SIG-M5 treated with dmso at 0.1 percent for 504 hours (cell line): Measurements from ENCODE around the gene CDH23.

Experiments
- DNase-seq: peaks from one replicate; lab custom pipeline; 2025; ENCODE audit not compliant: unreplicated experiment; lab: John Stamatoyannopoulos, UW

Gene CDH23

GRCh38 chr10:71480662-71481061 is 83.9 kb downstream of the CDH23 start:
- DNase-seq: no peak

- DNase-seq: no peak
Measured at GRCh38 chr10:71481746-71482410, 85.2 kb downstream of the CDH23 start.

- DNase-seq: no peak
Measured at GRCh38 chr10:71482620-71483019, 85.9 kb downstream of the CDH23 start.

GRCh38 chr10:71483135-71483534 is 86.4 kb downstream of the CDH23 start:
- no peak for DNase-seq

GRCh38 chr10:71483885-71484751 is 87.4 kb downstream of the CDH23 start:
- no peak for DNase-seq

GRCh38 chr10:71486484-71487114 is 89.9 kb downstream of the CDH23 start:
- DNase-seq: peak; percentile 25

- no peak for DNase-seq
Measured at GRCh38 chr10:71487726-71488125, 91.0 kb downstream of the CDH23 start.

GRCh38 chr10:71489077-71489476 is 92.4 kb downstream of the CDH23 start:
- no peak for DNase-seq

- DNase-seq: no peak
Measured at GRCh38 chr10:71492872-71493271, 96.2 kb downstream of the CDH23 start.

- no peak for DNase-seq
Measured at GRCh38 chr10:71493741-71494140, 97.0 kb downstream of the CDH23 start.

GRCh38 chr10:71494476-71494875 is 97.8 kb downstream of the CDH23 start:
- DNase-seq: no peak

- peak; percentile 26 for DNase-seq
Measured at GRCh38 chr10:71494980-71495381, 98.3 kb downstream of the CDH23 start.

GRCh38 chr10:71496927-71497762 is 100.4 kb downstream of the CDH23 start:
- no peak for DNase-seq

GRCh38 chr10:71497763-71498326 is 101.1 kb downstream of the CDH23 start:
- no peak for DNase-seq

- no peak for DNase-seq
Measured at GRCh38 chr10:71501402-71501801, 104.7 kb downstream of the CDH23 start.

- DNase-seq: no peak
Measured at GRCh38 chr10:71502190-71502589, 105.5 kb downstream of the CDH23 start.

GRCh38 chr10:71502851-71503250 is 106.1 kb downstream of the CDH23 start:
- no peak for DNase-seq

- DNase-seq: no peak
Measured at GRCh38 chr10:71504168-71504567, 107.4 kb downstream of the CDH23 start.

- no peak for DNase-seq
Measured at GRCh38 chr10:71504570-71504969, 107.8 kb downstream of the CDH23 start.

- no peak for DNase-seq
Measured at GRCh38 chr10:71505862-71506261, 109.1 kb downstream of the CDH23 start.

GRCh38 chr10:71509444-71509843 is 112.7 kb downstream of the CDH23 start:
- DNase-seq: no peak
